ENCODE data around the gene FAM81B. TPM values are rescaled to one million over a fixed set of nuclear protein-coding genes. Genes with fewer than 3 reads are reported as not detected.

Gene FAM81B
- total RNA-seq, 1 experiment from 2014 or later = not detected

- no peak for TF ChIP-seq STAT6 (CRISPR knock-in tag; conservative IDR thresholded peaks at IDR 0.05; ENCODE audit: low read depth)
- no peak for TF ChIP-seq HMGXB4 (CRISPR knock-in tag; IDR thresholded peaks at IDR 0.05)
- no peak for TF ChIP-seq NFATC4 (CRISPR knock-in tag; IDR thresholded peaks at IDR 0.05)
- no peak for TF ChIP-seq NR2C2 (CRISPR knock-in tag; IDR thresholded peaks at IDR 0.05)
- TF ChIP-seq PRRX2 (CRISPR knock-in tag; IDR thresholded peaks at IDR 0.05) = no peak
- no peak for TF ChIP-seq ZNF263 (CRISPR knock-in tag; IDR thresholded peaks at IDR 0.05; ENCODE audit: low read depth)
- no peak for TF ChIP-seq ATF3 (CRISPR knock-in tag; conservative IDR thresholded peaks at IDR 0.05)
Measured at GRCh38 chr5:95417971-95418370, 26.8 kb downstream of the FAM81B start (continued).

- ATAC-seq = no peak
- H3K27ac Mint-ChIP-seq = no peak overlapping the region
- H3K27me3 Mint-ChIP-seq (ENCODE audit: low read depth) = no peaks in the 10 kb centered on the region
- no peaks in the 10 kb centered on the region for H3K36me3 Mint-ChIP-seq
- no peak for DNase-seq (ENCODE audit: low spot score)
- no peak overlapping the region for H3K4me3 Mint-ChIP-seq
- ChIA-PET CTCF (no interaction called here), POLR2A (no interaction called here)
- H3K4me1 Mint-ChIP-seq = peaks cover 3% of the 10 kb centered on the region; the same call in 1 of the 2 replicates
- TF ChIP-seq GRHL2 (CRISPR knock-in tag; IDR thresholded peaks at IDR 0.05; ENCODE audit: insufficient replicate concordance, severe bottlenecking) (no peak), CBFB (CRISPR knock-in tag; IDR thresholded peaks at IDR 0.05; ENCODE audit: low read depth) (no peak), SMAD4 (CRISPR knock-in tag; IDR thresholded peaks at IDR 0.05) (no peak), E2F4 (CRISPR knock-in tag; IDR thresholded peaks at IDR 0.05; ENCODE audit: borderline replicate concordance, low read depth) (no peak), ZNF263 (CRISPR knock-in tag; IDR thresholded peaks at IDR 0.05; ENCODE audit: low read depth) (no peak), GABPB1 (CRISPR knock-in tag; IDR thresholded peaks at IDR 0.05) (no peak), ZNF219 (CRISPR knock-in tag; IDR thresholded peaks at IDR 0.05; ENCODE audit: borderline replicate concordance) (no peak), ZNF416 (CRISPR knock-in tag; IDR thresholded peaks at IDR 0.05) (no peak), MXD4 (CRISPR knock-in tag; IDR thresholded peaks at IDR 0.05; ENCODE audit: borderline replicate concordance) (no peak), ZNF425 (CRISPR knock-in tag; conservative IDR thresholded peaks at IDR 0.05) (no peak), E2F5 (CRISPR knock-in tag; IDR thresholded peaks at IDR 0.05) (no peak), NR2C2 (CRISPR knock-in tag; IDR thresholded peaks at IDR 0.05) (no peak), NFE2L1 (CRISPR knock-in tag; IDR thresholded peaks at IDR 0.05) (no peak), RORB (CRISPR knock-in tag; IDR thresholded peaks at IDR 0.05) (no peak), ATF6 (CRISPR knock-in tag; IDR thresholded peaks at IDR 0.05) (no peak), ZBTB43 (CRISPR knock-in tag; IDR thresholded peaks at IDR 0.05) (no peak), NR1H2 (CRISPR knock-in tag; IDR thresholded peaks at IDR 0.05) (no peak)
- H3K9me3 Mint-ChIP-seq = no peaks in the 10 kb centered on the region
Measured at GRCh38 chr5:95422838-95423237, 31.7 kb downstream of the FAM81B start.
